Measurements from ENCODE around the gene TMEM131.
"Not testable (repeated sequence)": the region's sequence is repeated elsewhere in the genome, so short reads cannot be mapped to it uniquely, and the experiment has no call there.

The TMEM131 gene

GRCh38 chr2:98025481-98026037, 29.8 kb upstream of the TMEM131 start:
- TF ChIP-seq CTCF (IDR thresholded peaks at IDR 0.05; ENCODE audit: unreplicated experiment in 3 of 3) = no peak
- Mint-ChIP-seq H3K4me3 (no peak overlapping the region), H3K27me3 (ENCODE audit: low read depth) (no peaks in the 10 kb centered on the region), H3K36me3 (ENCODE audit: low read depth) (no peaks in the 10 kb centered on the region), H3K4me1 (peaks cover 20% of the 10 kb centered on the region), H3K9me3 (peaks cover 12% of the 10 kb centered on the region), H3K27ac (no peak overlapping the region)

GRCh38 chr2:98022067-98022466, 26.3 kb upstream of the TMEM131 start:
- H3K27ac Mint-ChIP-seq; H3K4me3 Mint-ChIP-seq; H3K36me3 Mint-ChIP-seq (ENCODE audit: low read depth); H3K27me3 Mint-ChIP-seq (ENCODE audit: low read depth): not testable (repeated sequence)
- peaks cover 11% of the 10 kb centered on the region for H3K4me1 Mint-ChIP-seq
- H3K9me3 Mint-ChIP-seq = peaks cover 12% of the 10 kb centered on the region

- TF ChIP-seq CTCF (IDR thresholded peaks at IDR 0.05; ENCODE audit: unreplicated experiment in 3 of 3) = no peak
- no peak overlapping the region for H3K4me3 Mint-ChIP-seq
- H3K4me1 Mint-ChIP-seq = peaks cover 2% of the 10 kb centered on the region
- H3K9me3 Mint-ChIP-seq = peaks cover 12% of the 10 kb centered on the region
- no peak overlapping the region for H3K27ac Mint-ChIP-seq
- no peaks in the 10 kb centered on the region for H3K36me3 Mint-ChIP-seq (ENCODE audit: low read depth)
- no peaks in the 10 kb centered on the region for H3K27me3 Mint-ChIP-seq (ENCODE audit: low read depth)
These were observed 25.4 kb upstream of the TMEM131 start for GRCh38 chr2:98020992-98021713.

GRCh38 chr2:98020516-98020915, 24.8 kb upstream of the TMEM131 start:
- peaks cover 12% of the 10 kb centered on the region for H3K9me3 Mint-ChIP-seq
- TF ChIP-seq CTCF (IDR thresholded peaks at IDR 0.05; ENCODE audit: unreplicated experiment in 3 of 3) = no peak
- H3K4me3 Mint-ChIP-seq = no peak overlapping the region
- no peak overlapping the region for H3K27ac Mint-ChIP-seq
- no peaks in the 10 kb centered on the region for H3K4me1 Mint-ChIP-seq
- no peaks in the 10 kb centered on the region for H3K36me3 Mint-ChIP-seq (ENCODE audit: low read depth)
- no peaks in the 10 kb centered on the region for H3K27me3 Mint-ChIP-seq (ENCODE audit: low read depth)

GRCh38 chr2:98016908-98017670, 21.3 kb upstream of the TMEM131 start:
- no peaks in the 10 kb centered on the region for H3K36me3 Mint-ChIP-seq (ENCODE audit: low read depth)
- no peaks in the 10 kb centered on the region for H3K27me3 Mint-ChIP-seq (ENCODE audit: low read depth)
- peaks cover 9% of the 10 kb centered on the region for H3K9me3 Mint-ChIP-seq
- no peak for TF ChIP-seq CTCF (IDR thresholded peaks at IDR 0.05; ENCODE audit: unreplicated experiment in 3 of 3)
- H3K27ac Mint-ChIP-seq = no peak overlapping the region
- no peaks in the 10 kb centered on the region for H3K4me1 Mint-ChIP-seq
- no peak overlapping the region for H3K4me3 Mint-ChIP-seq

- H3K27me3 Mint-ChIP-seq (ENCODE audit: low read depth) = no peaks in the 10 kb centered on the region
- peaks cover 1% of the 10 kb centered on the region for H3K9me3 Mint-ChIP-seq
- no peak for TF ChIP-seq CTCF (IDR thresholded peaks at IDR 0.05; ENCODE audit: unreplicated experiment in 3 of 3)
- H3K4me1 Mint-ChIP-seq = peaks cover 13% of the 10 kb centered on the region
- H3K27ac Mint-ChIP-seq = no peak overlapping the region
- H3K36me3 Mint-ChIP-seq (ENCODE audit: low read depth) = no peaks in the 10 kb centered on the region
- H3K4me3 Mint-ChIP-seq = no peak overlapping the region
These were observed 19.9 kb upstream of the TMEM131 start for GRCh38 chr2:98015671-98016070.

Measured in nephron (organoid).